ENCODE results near the gene RNF44. TPM values are rescaled to one million over a fixed set of nuclear protein-coding genes. Genes with fewer than 3 reads are reported as not detected.
A peak's percentile ranks its signal among the peaks of the same experiment; 100 is the strongest.

RNF44 gene
- total and polyA plus RNA-seq, 2 donors (not counting 3 experiments of a cell fraction or from before 2014, with no cell fraction given), result 19.8 to 50.2 TPM

DNA sequence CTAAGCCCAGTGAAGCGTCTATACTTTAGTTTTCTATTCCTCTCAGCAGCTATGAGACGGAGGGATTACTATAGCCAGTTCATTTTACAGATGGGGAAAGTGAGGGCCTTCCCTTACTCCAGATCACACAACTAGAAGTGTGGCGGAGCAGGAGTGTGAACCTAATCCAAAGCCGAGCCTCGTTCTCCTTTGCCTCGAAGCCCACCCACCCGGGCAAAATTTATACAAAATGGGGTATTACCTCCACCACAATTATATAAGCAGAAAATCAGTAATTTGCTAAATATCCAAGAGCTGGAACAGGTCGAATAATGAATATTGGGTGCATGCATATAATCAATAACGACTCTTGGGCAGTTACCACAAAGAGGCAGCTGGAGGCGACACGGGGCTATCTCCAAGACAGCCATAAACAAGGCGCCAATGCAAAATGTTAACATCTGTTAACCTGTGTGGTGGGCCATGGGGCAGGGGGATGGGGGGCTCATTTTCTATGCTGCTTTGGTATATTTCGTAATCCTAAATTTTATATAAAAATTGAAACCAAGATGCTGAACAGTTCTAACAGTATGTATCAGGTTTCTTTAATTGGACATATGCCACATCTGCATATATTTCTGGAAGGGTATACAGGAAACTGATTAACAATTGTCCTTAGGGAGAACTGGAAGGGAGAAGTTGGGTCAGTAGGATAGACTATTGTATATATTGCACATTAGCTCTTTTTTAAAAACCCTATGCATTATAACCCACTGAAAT is 1.2 kb upstream of the RNF44 start:
- no peak for TF ChIP-seq POLR2A (IDR thresholded peaks at IDR 0.05; ENCODE audit: low read depth, low read length)
- TF ChIP-seq GATA2 (IDR thresholded peaks at IDR 0.05; ENCODE audit: insufficient read depth, insufficient read length, low read depth, low read length), result no peak
- TF ChIP-seq JUN (IDR thresholded peaks at IDR 0.05; ENCODE audit: borderline replicate concordance, insufficient read depth, insufficient read length, low read depth), result no peak
- TF ChIP-seq EZH2 (IDR thresholded peaks at IDR 0.05; ENCODE audit: borderline replicate concordance, low read depth, low read length, severe bottlenecking), result no peak
- TF ChIP-seq, protein P1, sequence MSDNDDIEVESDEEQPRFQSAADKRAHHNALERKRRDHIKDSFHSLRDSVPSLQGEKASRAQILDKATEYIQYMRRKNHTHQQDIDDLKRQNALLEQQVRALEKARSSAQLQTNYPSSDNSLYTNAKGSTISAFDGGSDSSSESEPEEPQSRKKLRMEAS (IDR thresholded peaks at IDR 0.05; ENCODE audit: insufficient read depth, insufficient read length), result no peak
- no peak for TF ChIP-seq MYC (IDR thresholded peaks at IDR 0.05; ENCODE audit: low read depth, low read length)
- no peak for TF ChIP-seq FOS (IDR thresholded peaks at IDR 0.05; ENCODE audit: borderline replicate concordance, insufficient read depth, low read length)
- no peak for TF ChIP-seq POLR2AphosphoS5 (IDR thresholded peaks at IDR 0.05; ENCODE audit: insufficient read depth, low read depth, low read length)
- TF ChIP-seq, protein P2, sequence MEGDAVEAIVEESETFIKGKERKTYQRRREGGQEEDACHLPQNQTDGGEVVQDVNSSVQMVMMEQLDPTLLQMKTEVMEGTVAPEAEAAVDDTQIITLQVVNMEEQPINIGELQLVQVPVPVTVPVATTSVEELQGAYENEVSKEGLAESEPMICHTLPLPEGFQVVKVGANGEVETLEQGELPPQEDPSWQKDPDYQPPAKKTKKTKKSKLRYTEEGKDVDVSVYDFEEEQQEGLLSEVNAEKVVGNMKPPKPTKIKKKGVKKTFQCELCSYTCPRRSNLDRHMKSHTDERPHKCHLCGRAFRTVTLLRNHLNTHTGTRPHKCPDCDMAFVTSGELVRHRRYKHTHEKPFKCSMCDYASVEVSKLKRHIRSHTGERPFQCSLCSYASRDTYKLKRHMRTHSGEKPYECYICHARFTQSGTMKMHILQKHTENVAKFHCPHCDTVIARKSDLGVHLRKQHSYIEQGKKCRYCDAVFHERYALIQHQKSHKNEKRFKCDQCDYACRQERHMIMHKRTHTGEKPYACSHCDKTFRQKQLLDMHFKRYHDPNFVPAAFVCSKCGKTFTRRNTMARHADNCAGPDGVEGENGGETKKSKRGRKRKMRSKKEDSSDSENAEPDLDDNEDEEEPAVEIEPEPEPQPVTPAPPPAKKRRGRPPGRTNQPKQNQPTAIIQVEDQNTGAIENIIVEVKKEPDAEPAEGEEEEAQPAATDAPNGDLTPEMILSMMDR (IDR thresholded peaks at IDR 0.05; ENCODE audit: extremely low read depth in 1 of 2, insufficient read depth in 1 of 2, low read depth in 1 of 2, low read length in 2 of 2), result no peak
- H3K27ac ChIP-seq (ENCODE audit: insufficient read depth, low read depth, low read length), result peak overlapping the region; percentile 39
- dilution Hi-C loops (cut with MboI; ENCODE audit: extremely low pct_ligation_motif_present, low sequenced_read_pairs), result no loop called here
- peak overlapping the region in 2 of 3 experiments; percentile 1 to 42 for H3K4me3 ChIP-seq (replicated peaks in 1 of 3; ENCODE audit: insufficient read depth in 1 of 3, low read depth in 1 of 3, low read length in 3 of 3)
- H3K9me3 ChIP-seq (replicated peaks; ENCODE audit: control insufficient read depth, insufficient read depth, low read length), result no peaks in the 10 kb centered on the region
- TSS peak; percentile 44 for BruUV-seq (replicated peaks)
- H2AFZ ChIP-seq (ENCODE audit: low read depth, low read length), result peak overlapping the region; percentile 88
- intact Hi-C loops (cut with micrococcal nuclease), result loop anchor here (10.0 kb wide), 2 partner anchors 456 to 956 kb away; partner anchors contain the start of gene PDLIM7
- H3K4me1 ChIP-seq (ENCODE audit: control insufficient read depth, extremely low read depth, insufficient read depth, low read length), result peaks cover 55% of the 10 kb centered on the region
- peak overlapping the region; percentile 21 for H3K9ac ChIP-seq (replicated peaks; ENCODE audit: extremely low read depth, insufficient read depth, low read length)
- H3K79me2 ChIP-seq (ENCODE audit: control insufficient read depth, insufficient read depth, low read length), result peaks cover 28% of the 10 kb centered on the region
- ChIA-PET POLR2A (interaction anchor here (0.8 to 1.6 kb wide), 4 partner anchors 91 to 176 kb away, joined by 4 read pairs; partner anchors contain the start of genes FAF2 and NOP16), CTCF (interaction anchor here (0.6 to 5.0 kb wide), 12 partner anchors 21 to 133 kb away, joined by 3 to 27 read pairs (median 4); partner anchors contain the start of genes CLTB and FAF2)
- peak; percentile 23 for DNase-seq (ENCODE audit: low read depth, low spot score)
- no peaks in the 10 kb centered on the region for H4K20me1 ChIP-seq (replicated peaks; ENCODE audit: control insufficient read depth, extremely low read depth, insufficient read depth, low read length)
- H3K4me2 ChIP-seq (ENCODE audit: insufficient read depth, low read length), result peak overlapping the region; percentile 76
- peaks cover 0 to 1% of the 10 kb centered on the region in 2 experiments for H3K36me3 ChIP-seq (ENCODE audit: control insufficient read depth in 2 of 2, extremely low read depth in 1 of 2, insufficient read depth in 2 of 2, low read length in 2 of 2)
- FAIRE-seq, result peak; percentile 54
- H3K27me3 ChIP-seq (ENCODE audit: control insufficient read depth in 2 of 2, insufficient read depth in 2 of 2, low read length in 2 of 2), result no peaks in the 10 kb centered on the region
- no peaks in the 10 kb centered on the region for H3K9me1 ChIP-seq (replicated peaks; ENCODE audit: control insufficient read depth, extremely low read depth, insufficient read depth, low read length)
